Activated T-cell treated with anti-CD3 and anti-CD28 coated beads, Interleukin-2, amount 50 U/mL, for 24 hours (primary cell): ENCODE measurements around the gene NRXN3.

Experiments used
- DNase-seq: peaks from one replicate; pipeline ENCODE4 v3.0.0-alpha.2; 2020
- H3K27ac Mint-ChIP-seq: 2 replicates; pipeline ENCODE4 v1.8.0; 2020; ENCODE audit warnings: mild to moderate bottlenecking, mixed read lengths
- H3K27me3 Mint-ChIP-seq: 2 replicates; pipeline ENCODE4 v1.8.0; 2020; ENCODE audit warnings: mixed read lengths
- H3K36me3 Mint-ChIP-seq: 2 replicates; pipeline ENCODE4 v1.8.0; 2020; ENCODE audit warnings: low read depth, mixed read lengths
- H3K4me1 Mint-ChIP-seq: 2 replicates; pipeline ENCODE4 v1.8.0; 2020; ENCODE audit warnings: low read depth, mixed read lengths
- H3K4me3 Mint-ChIP-seq: 2 replicates; pipeline ENCODE4 v1.8.0; 2020; ENCODE audit warnings: mild to moderate bottlenecking, moderate library complexity, mixed read lengths
- H3K9me3 Mint-ChIP-seq: 2 replicates; pipeline ENCODE4 v1.8.0; 2020; ENCODE audit warnings: mixed read lengths

The NRXN3 gene

DNA sequence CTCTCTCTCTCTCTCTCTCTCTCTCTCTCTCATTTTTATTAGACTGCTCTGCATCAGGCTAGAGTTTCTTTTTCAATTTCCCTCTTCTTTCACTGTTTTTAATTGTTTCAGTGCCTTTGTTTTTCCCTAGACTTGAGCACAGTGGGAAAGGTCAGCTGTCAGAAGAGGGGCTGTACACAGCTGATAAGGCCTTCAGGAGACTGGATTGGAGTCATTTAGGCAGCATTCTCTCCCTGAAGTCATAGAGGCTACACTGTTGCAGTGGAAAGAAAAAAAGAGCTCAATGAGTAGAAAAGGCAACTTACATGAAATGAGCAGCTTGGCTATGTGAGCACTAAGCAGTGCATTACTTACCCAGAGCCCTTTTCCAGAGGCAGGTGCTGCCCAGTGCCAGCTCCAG lies 456.9 kb downstream of the NRXN3 start:
- H3K4me1 Mint-ChIP-seq, result no peaks in the 10 kb centered on the region
- no peak overlapping the region for H3K27ac Mint-ChIP-seq
- no peak for DNase-seq
- H3K36me3 Mint-ChIP-seq, result no peaks in the 10 kb centered on the region
- no peaks in the 10 kb centered on the region for H3K9me3 Mint-ChIP-seq
- no peak overlapping the region for H3K4me3 Mint-ChIP-seq
- no peaks in the 10 kb centered on the region for H3K27me3 Mint-ChIP-seq

DNA sequence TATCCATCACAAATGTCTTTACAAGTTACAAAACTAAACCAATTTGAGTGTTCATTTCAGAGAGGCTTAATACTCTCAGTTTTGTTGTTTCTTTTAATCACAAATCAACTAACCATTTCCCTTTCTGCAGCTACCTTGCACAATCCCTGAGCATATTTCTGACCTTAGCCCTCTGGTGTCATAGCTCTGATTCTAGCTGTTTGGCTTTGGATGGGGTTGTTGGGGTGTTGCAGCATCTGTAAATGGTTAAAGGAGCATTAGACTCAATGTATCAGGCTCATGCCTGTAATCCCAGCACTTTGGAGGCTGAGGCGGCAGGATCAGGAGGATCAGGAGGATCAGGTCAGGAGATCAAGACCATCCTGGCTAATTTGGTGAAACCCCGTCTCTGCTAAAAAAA lies 461.4 kb downstream of the NRXN3 start:
- Mint-ChIP-seq H3K9me3 (no peaks in the 10 kb centered on the region), H3K27me3 (no peaks in the 10 kb centered on the region), H3K4me3 (no peak overlapping the region), H3K4me1 (no peaks in the 10 kb centered on the region), H3K27ac (no peak overlapping the region), H3K36me3 (no peaks in the 10 kb centered on the region)
- DNase-seq, result no peak

DNA sequence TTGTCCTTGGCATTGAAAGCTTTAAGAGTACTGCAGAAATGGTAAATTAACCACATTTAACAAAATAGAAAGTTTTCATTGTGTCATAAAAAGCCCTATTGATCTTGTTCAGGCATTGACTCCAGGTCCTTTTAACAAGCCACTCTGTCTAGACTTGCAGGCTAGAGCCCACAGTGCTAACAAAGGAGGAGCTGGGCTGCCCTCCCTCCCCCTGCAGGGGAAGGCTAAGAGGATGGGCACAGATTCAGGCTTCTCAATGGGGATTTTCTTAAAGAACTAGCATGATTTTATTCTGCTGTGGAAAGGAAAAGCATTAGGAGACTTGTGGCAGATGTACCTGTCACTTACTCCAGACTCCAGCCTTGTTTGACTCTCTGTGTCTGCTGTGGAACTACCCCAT lies 463.6 kb downstream of the NRXN3 start:
- Mint-ChIP-seq H3K27me3 (peaks cover 7% of the 10 kb centered on the region), H3K36me3 (no peaks in the 10 kb centered on the region), H3K27ac (no peak overlapping the region), H3K4me1 (no peaks in the 10 kb centered on the region), H3K4me3 (no peak overlapping the region), H3K9me3 (no peaks in the 10 kb centered on the region)
- no peak for DNase-seq

DNA sequence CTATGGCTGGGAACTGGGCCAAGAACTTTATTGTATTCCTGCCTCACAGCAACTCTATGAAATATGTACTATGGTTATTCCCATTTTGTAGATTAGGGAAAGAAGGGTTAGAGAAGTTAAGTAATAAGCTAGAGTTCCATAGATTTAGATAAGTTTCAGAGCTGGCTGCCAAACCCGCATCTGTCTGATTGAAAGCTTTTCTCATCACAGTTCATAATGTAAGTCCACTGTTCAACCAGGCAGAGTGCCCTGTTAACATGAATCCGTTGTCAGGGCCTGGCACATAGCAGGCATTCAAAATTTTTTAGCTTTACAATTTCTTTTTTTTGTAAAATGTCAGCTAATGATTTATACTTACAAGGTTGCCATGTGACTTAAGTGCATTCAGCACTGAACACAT lies 467.3 kb downstream of the NRXN3 start:
- no peak overlapping the region for H3K27ac Mint-ChIP-seq
- no peak for DNase-seq
- no peaks in the 10 kb centered on the region for H3K36me3 Mint-ChIP-seq
- peaks cover 7% of the 10 kb centered on the region for H3K27me3 Mint-ChIP-seq
- no peak overlapping the region for H3K4me3 Mint-ChIP-seq
- no peaks in the 10 kb centered on the region for H3K4me1 Mint-ChIP-seq
- no peaks in the 10 kb centered on the region for H3K9me3 Mint-ChIP-seq

DNA sequence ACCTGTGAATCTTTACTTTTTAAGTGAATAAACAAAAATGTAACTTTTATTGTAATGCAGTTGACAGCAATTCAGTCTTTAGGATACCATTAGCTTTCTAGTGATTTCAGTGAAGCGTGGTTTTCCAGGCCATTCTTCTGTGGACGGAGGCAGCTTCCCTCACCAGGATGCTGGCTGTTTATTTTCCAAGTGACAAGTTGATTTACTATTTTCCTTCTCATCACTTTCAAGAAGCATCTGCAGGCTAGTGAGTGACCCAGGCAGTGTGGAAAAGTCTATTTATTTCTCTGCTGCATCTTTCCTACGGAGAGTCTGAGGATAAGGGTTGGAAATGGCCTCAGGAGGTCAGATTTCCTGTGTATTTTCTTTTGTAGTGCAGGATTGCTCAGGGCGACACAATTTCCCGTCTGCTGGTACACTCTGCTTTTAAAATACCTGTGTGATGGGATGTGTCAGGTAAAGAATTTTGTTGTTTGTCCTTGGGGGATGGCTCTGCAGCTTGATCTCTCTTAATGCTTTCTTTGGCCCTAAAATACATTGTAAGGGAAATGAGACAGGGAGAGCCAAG lies 467.8 kb downstream of the NRXN3 start:
- H3K9me3 Mint-ChIP-seq, result no peaks in the 10 kb centered on the region
- H3K27ac Mint-ChIP-seq, result no peak overlapping the region
- H3K4me1 Mint-ChIP-seq, result no peaks in the 10 kb centered on the region
- no peak for DNase-seq
- H3K27me3 Mint-ChIP-seq, result peaks cover 7% of the 10 kb centered on the region
- H3K36me3 Mint-ChIP-seq, result no peaks in the 10 kb centered on the region
- no peak overlapping the region for H3K4me3 Mint-ChIP-seq

DNA sequence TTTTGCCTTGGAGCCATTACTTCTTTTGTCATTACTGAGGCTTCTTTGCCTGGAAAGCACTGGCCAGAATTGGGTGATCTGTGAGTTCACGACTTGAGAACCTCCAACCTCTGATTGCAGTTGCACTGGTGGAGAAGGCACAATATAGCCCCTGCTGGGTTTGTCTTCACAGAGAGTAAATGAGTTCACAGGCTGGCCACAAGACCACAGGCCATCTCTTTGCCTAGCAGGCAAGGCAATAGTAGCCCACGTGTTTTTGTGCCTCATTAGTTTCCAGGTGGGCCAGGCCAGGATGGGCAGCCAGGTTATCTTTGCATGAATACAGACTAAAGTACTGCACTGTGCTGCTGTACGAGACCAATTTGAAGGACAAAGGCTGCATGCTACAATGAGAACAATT lies 468.8 kb downstream of the NRXN3 start:
- no peaks in the 10 kb centered on the region for H3K9me3 Mint-ChIP-seq
- no peaks in the 10 kb centered on the region for H3K36me3 Mint-ChIP-seq
- H3K27ac Mint-ChIP-seq, result no peak overlapping the region
- H3K27me3 Mint-ChIP-seq, result peaks cover 7% of the 10 kb centered on the region
- H3K4me3 Mint-ChIP-seq, result no peak overlapping the region
- no peak for DNase-seq
- no peaks in the 10 kb centered on the region for H3K4me1 Mint-ChIP-seq

DNA sequence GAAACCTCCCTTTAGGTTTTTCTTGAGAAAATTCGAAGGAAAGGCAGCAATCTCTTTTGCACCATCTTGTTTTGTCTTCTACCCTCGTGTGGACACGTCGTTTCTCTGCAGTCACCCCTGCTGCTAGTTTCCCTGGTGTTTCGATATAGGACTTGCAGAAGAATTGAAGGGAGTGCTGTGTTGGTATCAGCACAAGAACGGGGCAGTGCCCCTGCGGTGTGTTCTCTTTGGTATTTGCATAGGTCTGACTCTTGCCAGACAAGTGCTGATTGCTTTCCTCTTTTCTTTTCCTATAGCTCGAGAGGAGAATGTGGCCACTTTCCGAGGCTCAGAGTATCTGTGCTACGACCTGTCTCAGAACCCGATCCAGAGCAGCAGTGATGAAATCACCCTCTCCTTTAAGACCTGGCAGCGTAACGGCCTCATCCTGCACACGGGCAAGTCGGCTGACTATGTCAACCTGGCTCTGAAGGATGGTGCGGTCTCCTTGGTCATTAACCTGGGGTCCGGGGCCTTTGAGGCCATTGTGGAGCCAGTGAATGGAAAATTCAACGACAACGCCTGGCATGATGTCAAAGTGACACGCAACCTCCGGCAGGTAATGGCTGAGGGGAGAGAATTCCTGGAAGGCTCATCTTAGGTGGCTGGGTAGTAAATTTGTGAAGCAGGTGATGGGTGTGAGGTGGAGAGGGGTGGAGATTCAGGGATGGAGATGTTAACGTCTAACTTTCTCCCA lies 474.8 kb downstream of the NRXN3 start:
- H3K4me3 Mint-ChIP-seq, result no peak overlapping the region
- H3K4me1 Mint-ChIP-seq, result no peaks in the 10 kb centered on the region
- H3K9me3 Mint-ChIP-seq, result peaks cover 2% of the 10 kb centered on the region
- H3K36me3 Mint-ChIP-seq, result no peaks in the 10 kb centered on the region
- no peak overlapping the region for H3K27ac Mint-ChIP-seq
- no peak for DNase-seq
- H3K27me3 Mint-ChIP-seq, result no peaks in the 10 kb centered on the region

DNA sequence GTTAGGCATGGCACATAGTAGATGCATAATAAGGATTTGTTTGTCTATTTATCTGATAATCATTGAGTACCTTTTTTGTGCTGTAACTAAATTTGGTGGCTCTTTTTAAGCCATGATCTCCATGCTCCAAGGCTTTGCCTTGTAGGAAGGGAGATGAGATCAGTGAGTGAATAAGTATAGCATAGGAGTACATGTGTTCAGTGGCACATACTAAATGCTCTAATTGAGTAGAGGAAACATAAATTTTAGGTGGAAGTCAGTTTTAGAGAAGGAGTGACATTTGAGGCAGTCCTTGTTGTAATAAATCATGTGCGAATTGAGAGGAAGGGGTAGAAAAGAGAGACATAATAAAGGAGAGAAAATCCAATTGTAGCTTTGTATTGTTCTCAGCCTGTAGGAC lies 482.6 kb downstream of the NRXN3 start:
- Mint-ChIP-seq H3K27ac (no peak overlapping the region), H3K4me3 (no peak overlapping the region), H3K36me3 (no peaks in the 10 kb centered on the region), H3K4me1 (no peaks in the 10 kb centered on the region), H3K27me3 (peaks cover 9% of the 10 kb centered on the region), H3K9me3 (peaks cover 4% of the 10 kb centered on the region)
- no peak for DNase-seq

DNA sequence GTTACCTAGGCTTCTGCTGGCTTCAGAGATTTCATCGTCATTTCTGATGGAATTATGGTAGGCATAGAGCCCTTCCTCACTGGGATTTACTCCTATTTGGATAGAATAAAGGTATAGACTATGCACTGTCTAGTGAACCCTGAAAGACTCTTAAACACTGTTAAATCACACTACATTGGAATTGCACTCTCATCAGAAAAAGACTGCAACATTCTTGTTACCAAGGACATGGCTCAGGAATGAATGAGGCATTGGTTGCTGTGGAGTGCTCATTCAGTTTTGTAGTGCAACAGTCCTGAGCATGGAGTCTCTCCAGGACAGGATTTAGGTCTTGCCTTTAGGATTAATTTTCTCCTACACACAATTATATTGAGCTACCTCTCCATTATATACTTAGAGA lies 483.0 kb downstream of the NRXN3 start:
- peaks cover 4% of the 10 kb centered on the region for H3K9me3 Mint-ChIP-seq

DNA sequence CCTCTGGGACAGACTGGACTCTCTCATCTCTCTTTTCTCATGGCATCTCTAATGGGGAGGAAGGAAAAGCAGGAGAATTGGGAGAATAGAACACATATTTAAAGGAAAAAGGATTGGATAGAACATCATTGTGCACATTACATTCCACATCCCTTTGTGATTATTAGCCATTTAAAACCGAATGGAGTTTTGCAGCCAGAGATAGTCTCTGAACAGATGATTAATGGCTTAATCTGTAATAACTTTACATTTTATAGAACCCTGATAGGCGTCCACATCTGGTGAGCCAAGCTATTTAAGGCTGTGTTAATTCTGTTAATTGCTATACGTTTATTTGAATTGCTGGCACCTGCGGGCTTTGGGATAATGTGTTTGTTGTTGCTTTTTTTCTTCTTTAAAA lies 487.3 kb downstream of the NRXN3 start:
- no peaks in the 10 kb centered on the region for H3K36me3 Mint-ChIP-seq
- H3K4me3 Mint-ChIP-seq, result no peak overlapping the region
- H3K4me1 Mint-ChIP-seq, result no peaks in the 10 kb centered on the region
- H3K9me3 Mint-ChIP-seq, result peaks cover 8% of the 10 kb centered on the region
- no peak overlapping the region for H3K27ac Mint-ChIP-seq
- peaks cover 9% of the 10 kb centered on the region for H3K27me3 Mint-ChIP-seq
- no peak for DNase-seq

More for the DNA sequence above, 483.0 kb downstream of the NRXN3 start:
- no peaks in the 10 kb centered on the region for H3K36me3 Mint-ChIP-seq
- H3K4me1 Mint-ChIP-seq, result no peaks in the 10 kb centered on the region
- no peak overlapping the region for H3K27ac Mint-ChIP-seq
- no peak for DNase-seq
- peaks cover 9% of the 10 kb centered on the region for H3K27me3 Mint-ChIP-seq
- H3K4me3 Mint-ChIP-seq, result no peak overlapping the region

DNA sequence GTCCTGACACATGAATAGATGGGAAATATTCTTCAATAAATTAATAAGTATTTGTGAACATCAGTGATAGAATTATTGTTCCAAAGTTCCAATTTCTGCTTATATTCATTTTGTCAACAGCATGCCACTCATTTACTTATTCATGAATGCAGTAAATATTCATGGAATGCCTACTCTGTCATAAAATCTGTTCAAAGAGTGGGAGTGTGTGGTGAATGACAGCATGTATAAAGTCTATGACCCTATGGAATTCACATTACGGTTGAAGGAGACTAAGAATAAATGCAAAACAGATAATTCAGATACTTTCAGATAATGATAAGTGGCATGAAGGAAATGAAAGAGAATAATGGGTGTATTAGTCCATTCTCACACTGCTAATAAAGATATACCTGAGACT lies 494.7 kb downstream of the NRXN3 start:
- Mint-ChIP-seq H3K27me3 (no peaks in the 10 kb centered on the region), H3K9me3 (no peaks in the 10 kb centered on the region), H3K4me1 (no peaks in the 10 kb centered on the region), H3K4me3 (no peak overlapping the region), H3K27ac (no peak overlapping the region), H3K36me3 (no peaks in the 10 kb centered on the region)
- DNase-seq, result no peak

DNA sequence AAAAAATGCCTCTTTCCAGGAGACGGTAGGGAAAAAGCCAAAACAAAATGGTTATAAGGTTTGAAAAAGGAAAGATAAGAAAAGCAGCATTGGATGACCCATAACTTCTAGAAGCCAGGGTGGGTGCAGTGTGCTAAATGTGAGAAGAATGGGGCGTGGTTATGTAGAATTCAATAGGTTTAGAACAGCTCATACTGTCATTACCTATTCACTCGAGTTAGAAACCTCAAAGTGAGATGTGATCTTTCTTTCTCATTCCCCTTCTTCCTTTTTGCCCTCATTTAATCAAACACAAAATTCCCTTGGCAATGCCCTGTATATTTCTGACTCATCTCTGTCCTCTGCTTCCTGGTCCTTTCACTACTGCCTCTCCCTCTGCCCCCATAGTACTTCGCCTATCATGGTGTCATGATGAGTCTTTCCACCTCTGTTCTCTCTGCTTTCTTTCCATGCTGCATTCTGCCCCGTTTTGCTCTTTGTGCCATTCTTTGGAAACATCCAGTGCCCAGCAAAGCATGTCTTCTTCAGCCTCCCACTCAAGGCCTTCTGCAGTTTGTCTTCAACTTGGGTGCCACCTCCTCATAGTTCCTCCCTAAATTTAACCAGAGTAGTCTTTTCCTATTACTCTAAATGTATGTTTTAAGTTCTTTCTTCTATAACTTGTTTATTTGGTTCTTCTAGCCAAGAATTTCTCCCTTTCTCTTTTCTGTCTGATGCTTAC lies 496.3 kb downstream of the NRXN3 start:
- H3K36me3 Mint-ChIP-seq, result no peaks in the 10 kb centered on the region
- H3K4me3 Mint-ChIP-seq, result no peak overlapping the region
- H3K27ac Mint-ChIP-seq, result no peak overlapping the region
- peaks cover 2% of the 10 kb centered on the region for H3K27me3 Mint-ChIP-seq
- no peaks in the 10 kb centered on the region for H3K9me3 Mint-ChIP-seq
- DNase-seq, result no peak
- no peaks in the 10 kb centered on the region for H3K4me1 Mint-ChIP-seq

DNA sequence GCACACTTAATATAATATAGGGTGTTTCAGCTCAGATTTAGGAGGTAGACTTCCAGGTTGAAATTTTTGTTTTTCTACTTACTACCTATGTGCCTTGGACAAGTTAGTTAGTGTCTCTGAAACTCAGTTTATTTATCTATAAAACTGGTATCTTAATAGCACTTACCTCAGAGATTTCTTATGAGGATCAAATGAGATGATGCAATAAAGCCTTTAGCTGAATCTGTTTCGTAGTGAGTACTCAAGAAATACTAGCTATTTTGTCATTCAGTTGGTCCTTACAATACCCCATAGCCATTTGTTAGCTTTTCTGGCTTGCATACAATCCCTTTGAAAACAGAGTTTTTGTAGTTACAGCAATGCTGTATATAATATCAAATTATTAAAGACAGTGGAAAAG lies 497.0 kb downstream of the NRXN3 start:
- Mint-ChIP-seq H3K4me1 (no peaks in the 10 kb centered on the region), H3K27me3 (peaks cover 2% of the 10 kb centered on the region), H3K36me3 (no peaks in the 10 kb centered on the region), H3K9me3 (no peaks in the 10 kb centered on the region), H3K4me3 (no peak overlapping the region), H3K27ac (no peak overlapping the region)
- no peak for DNase-seq

DNA sequence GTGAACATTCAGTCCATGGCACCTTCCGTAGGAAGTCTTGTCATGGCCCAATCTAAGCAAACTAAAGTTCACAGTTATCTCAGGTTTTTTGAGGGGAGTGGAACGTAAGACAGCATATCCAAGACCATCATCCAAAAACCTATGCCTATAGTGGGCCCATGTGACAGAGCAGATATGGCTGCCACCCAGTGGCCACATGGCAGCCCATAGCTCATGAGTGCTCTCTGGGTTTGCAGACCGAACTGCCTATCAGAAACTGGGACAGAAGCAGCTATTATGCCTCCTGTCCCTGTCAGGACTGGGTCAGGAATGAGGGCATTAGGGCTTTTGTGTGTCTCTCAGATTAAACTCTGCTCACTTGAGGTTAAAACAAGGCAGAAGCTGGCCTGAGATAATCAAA lies 503.7 kb downstream of the NRXN3 start:
- peaks cover 2% of the 10 kb centered on the region for H3K27me3 Mint-ChIP-seq
- H3K4me1 Mint-ChIP-seq, result no peaks in the 10 kb centered on the region
- H3K36me3 Mint-ChIP-seq, result no peaks in the 10 kb centered on the region
- no peaks in the 10 kb centered on the region for H3K9me3 Mint-ChIP-seq
- no peak overlapping the region for H3K4me3 Mint-ChIP-seq
- no peak overlapping the region for H3K27ac Mint-ChIP-seq
- no peak for DNase-seq

DNA sequence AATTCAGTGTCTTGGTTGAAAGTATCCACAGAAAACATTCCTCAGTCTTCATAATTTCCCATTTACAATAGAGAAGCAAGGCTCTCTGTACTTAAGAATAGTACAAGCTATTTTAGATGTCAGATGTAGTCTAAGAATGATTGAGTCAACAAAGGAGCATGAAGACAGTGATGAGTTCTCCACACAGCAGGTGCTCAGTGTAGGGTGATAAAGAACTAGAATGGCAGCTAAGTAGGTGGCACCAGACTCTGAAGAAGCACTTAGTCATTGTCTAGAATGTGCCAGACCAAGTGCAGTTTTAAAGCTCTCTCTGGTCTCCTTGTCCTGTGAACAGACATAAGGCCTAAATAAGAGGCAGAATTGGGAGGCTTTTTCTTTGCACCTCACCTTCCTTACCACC lies 504.6 kb downstream of the NRXN3 start:
- Mint-ChIP-seq H3K27ac (no peak overlapping the region), H3K4me3 (no peak overlapping the region), H3K4me1 (no peaks in the 10 kb centered on the region), H3K27me3 (peaks cover 2% of the 10 kb centered on the region), H3K9me3 (no peaks in the 10 kb centered on the region), H3K36me3 (no peaks in the 10 kb centered on the region)
- no peak for DNase-seq
